ENCODE results near the gene CREB5.

CREB5 gene

DNA sequence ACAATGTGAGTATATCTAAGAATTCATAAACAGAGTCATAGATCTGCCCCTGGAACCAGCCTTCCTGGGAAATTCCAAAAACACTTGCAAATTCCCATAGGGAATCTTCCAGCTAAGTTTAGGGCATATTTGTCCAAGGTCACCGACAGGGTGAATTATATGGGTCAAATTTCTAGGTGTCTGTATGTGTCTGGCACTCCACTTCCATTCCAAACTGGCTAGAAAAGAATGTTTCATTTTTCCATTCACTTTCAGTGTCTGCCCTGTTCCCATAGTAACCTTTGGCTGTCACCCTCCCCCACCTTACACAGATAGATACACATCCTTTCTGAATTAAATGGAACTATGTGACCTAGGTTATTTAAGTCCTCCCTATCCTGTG, 230.9 kb downstream of the CREB5 start:
- H3K79me2 ChIP-seq (ENCODE audit: insufficient read depth, low read length): no peaks in the 10 kb centered on the region
- TF ChIP-seq EZH2phosphoT487 (IDR thresholded peaks at IDR 0.05; ENCODE audit: borderline replicate concordance): no peak
- TF ChIP-seq, protein P1, sequence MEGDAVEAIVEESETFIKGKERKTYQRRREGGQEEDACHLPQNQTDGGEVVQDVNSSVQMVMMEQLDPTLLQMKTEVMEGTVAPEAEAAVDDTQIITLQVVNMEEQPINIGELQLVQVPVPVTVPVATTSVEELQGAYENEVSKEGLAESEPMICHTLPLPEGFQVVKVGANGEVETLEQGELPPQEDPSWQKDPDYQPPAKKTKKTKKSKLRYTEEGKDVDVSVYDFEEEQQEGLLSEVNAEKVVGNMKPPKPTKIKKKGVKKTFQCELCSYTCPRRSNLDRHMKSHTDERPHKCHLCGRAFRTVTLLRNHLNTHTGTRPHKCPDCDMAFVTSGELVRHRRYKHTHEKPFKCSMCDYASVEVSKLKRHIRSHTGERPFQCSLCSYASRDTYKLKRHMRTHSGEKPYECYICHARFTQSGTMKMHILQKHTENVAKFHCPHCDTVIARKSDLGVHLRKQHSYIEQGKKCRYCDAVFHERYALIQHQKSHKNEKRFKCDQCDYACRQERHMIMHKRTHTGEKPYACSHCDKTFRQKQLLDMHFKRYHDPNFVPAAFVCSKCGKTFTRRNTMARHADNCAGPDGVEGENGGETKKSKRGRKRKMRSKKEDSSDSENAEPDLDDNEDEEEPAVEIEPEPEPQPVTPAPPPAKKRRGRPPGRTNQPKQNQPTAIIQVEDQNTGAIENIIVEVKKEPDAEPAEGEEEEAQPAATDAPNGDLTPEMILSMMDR (conservative IDR thresholded peaks at IDR 0.05; ENCODE audit: low read length): no peak
- no peak overlapping the region for H3K4me2 ChIP-seq (ENCODE audit: low read depth, low read length, poor library complexity, severe bottlenecking)
- H3K4me1 ChIP-seq (ENCODE audit: insufficient read depth, low read length, poor library complexity, severe bottlenecking): no peaks in the 10 kb centered on the region
- H3K36me3 ChIP-seq (ENCODE audit: insufficient read depth, low read length): no peaks in the 10 kb centered on the region
- H3K9me3 ChIP-seq (ENCODE audit: insufficient read depth, low read depth, low read length): no peaks in the 10 kb centered on the region
- no peak overlapping the region for H2AFZ ChIP-seq (ENCODE audit: low read length)
- no peak overlapping the region for H3K4me3 ChIP-seq (ENCODE audit: low read length, poor library complexity, severe bottlenecking)
- H3K9me2 ChIP-seq (replicated peaks; ENCODE audit: low read depth, low read length): no peaks in the 10 kb centered on the region
- H3K9ac ChIP-seq (ENCODE audit: low read depth, low read length, poor library complexity, severe bottlenecking): no peak overlapping the region
- H3K27me3 ChIP-seq (ENCODE audit: insufficient read depth, low read length, poor library complexity, severe bottlenecking): no peaks in the 10 kb centered on the region
- no peaks in the 10 kb centered on the region for H4K20me1 ChIP-seq (ENCODE audit: insufficient read depth, low read length, poor library complexity, severe bottlenecking)
- no peaks in the 10 kb centered on the region for H3F3A ChIP-seq (ENCODE audit: low read depth)

GRCh38 chr7:28643584-28644340, 231.4 kb downstream of the CREB5 start:
- TF ChIP-seq EZH2phosphoT487 (IDR thresholded peaks at IDR 0.05; ENCODE audit: borderline replicate concordance): no peak
- TF ChIP-seq, protein P1 (conservative IDR thresholded peaks at IDR 0.05; ENCODE audit: low read length): no peak
- Histone ChIP-seq H2AFZ (ENCODE audit: low read length) (no peak overlapping the region), H3K9ac (ENCODE audit: low read depth, low read length, poor library complexity, severe bottlenecking) (no peak overlapping the region), H3K9me2 (replicated peaks; ENCODE audit: low read depth, low read length) (no peaks in the 10 kb centered on the region), H3F3A (ENCODE audit: low read depth) (no peaks in the 10 kb centered on the region), H3K4me1 (ENCODE audit: insufficient read depth, low read length, poor library complexity, severe bottlenecking) (no peaks in the 10 kb centered on the region), H3K4me2 (ENCODE audit: low read depth, low read length, poor library complexity, severe bottlenecking) (no peak overlapping the region), H4K20me1 (ENCODE audit: insufficient read depth, low read length, poor library complexity, severe bottlenecking) (no peaks in the 10 kb centered on the region), H3K9me3 (ENCODE audit: insufficient read depth, low read depth, low read length) (no peaks in the 10 kb centered on the region), H3K79me2 (ENCODE audit: insufficient read depth, low read length) (no peaks in the 10 kb centered on the region), H3K4me3 (ENCODE audit: low read length, poor library complexity, severe bottlenecking) (no peak overlapping the region), H3K27me3 (ENCODE audit: insufficient read depth, low read length, poor library complexity, severe bottlenecking) (no peaks in the 10 kb centered on the region), H3K36me3 (ENCODE audit: insufficient read depth, low read length) (no peaks in the 10 kb centered on the region)

GRCh38 chr7:28645866-28646265, 233.5 kb downstream of the CREB5 start:
- no peaks in the 10 kb centered on the region for H4K20me1 ChIP-seq (ENCODE audit: insufficient read depth, low read length, poor library complexity, severe bottlenecking)
- TF ChIP-seq, protein P1 (conservative IDR thresholded peaks at IDR 0.05; ENCODE audit: low read length): no peak
- no peak for TF ChIP-seq EZH2phosphoT487 (IDR thresholded peaks at IDR 0.05; ENCODE audit: borderline replicate concordance)
- H3K9ac ChIP-seq (ENCODE audit: low read depth, low read length, poor library complexity, severe bottlenecking): no peak overlapping the region

More at GRCh38 chr7:28645866-28646265, 233.5 kb downstream of the CREB5 start:
- Histone ChIP-seq H3K4me1 (ENCODE audit: insufficient read depth, low read length, poor library complexity, severe bottlenecking) (no peaks in the 10 kb centered on the region), H3K79me2 (ENCODE audit: insufficient read depth, low read length) (no peaks in the 10 kb centered on the region), H3K4me2 (ENCODE audit: low read depth, low read length, poor library complexity, severe bottlenecking) (no peak overlapping the region), H3K36me3 (ENCODE audit: insufficient read depth, low read length) (no peaks in the 10 kb centered on the region), H3F3A (ENCODE audit: low read depth) (no peaks in the 10 kb centered on the region), H2AFZ (ENCODE audit: low read length) (no peak overlapping the region), H3K4me3 (ENCODE audit: low read length, poor library complexity, severe bottlenecking) (no peak overlapping the region), H3K27me3 (ENCODE audit: insufficient read depth, low read length, poor library complexity, severe bottlenecking) (no peaks in the 10 kb centered on the region), H3K9me2 (replicated peaks; ENCODE audit: low read depth, low read length) (no peaks in the 10 kb centered on the region), H3K9me3 (ENCODE audit: insufficient read depth, low read depth, low read length) (no peaks in the 10 kb centered on the region)

Data from Loucy (cell line).